K562 (cell line): ENCODE data around the gene SYCP2. TPM values are rescaled to one million over a fixed set of nuclear protein-coding genes. Genes with fewer than 3 reads are reported as not detected.

ENCODE experiments used
- ATF7 ChIP-seq: fragments of 450-650 bp; IDR thresholded peaks from 2 replicates; pipeline ENCODE4 v1.7.1; 2014; ENCODE audit warnings: mild to moderate bottlenecking, moderate library complexity
- BMI1 ChIP-seq: fragments of 150-350 bp; IDR thresholded peaks from 2 replicates; pipeline ENCODE4 v1.6.1; 2014; ENCODE audit warnings: low read length
- CHCHD3 ChIP-seq: fragments of 250-450 bp; sonication (Bioruptor Pico); IDR thresholded peaks from 2 replicates; pipeline ENCODE4 v2.1.2; 2022; ENCODE audit warnings: mild to moderate bottlenecking
- CREB3L1 ChIP-seq: fragments of 450-650 bp; IDR thresholded peaks from 2 replicates; pipeline ENCODE4 v1.6.1; 2014; ENCODE audit warnings: low read depth, mild to moderate bottlenecking, moderate library complexity, borderline replicate concordance
- FOXP1 ChIP-seq: sonication (generic); formaldehyde crosslinking; IDR thresholded peaks from 2 replicates; pipeline ENCODE4 v1.8.0; 2022; ENCODE audit warnings: mild to moderate bottlenecking, missing genetic modification reagents
- GATAD2B ChIP-seq: fragments of 450-650 bp; IDR thresholded peaks from 2 replicates; pipeline ENCODE4 v1.6.1; 2017; ENCODE audit warnings: mild to moderate bottlenecking, borderline replicate concordance
- HLTF ChIP-seq: fragments of 450-650 bp; IDR thresholded peaks from 2 replicates; pipeline ENCODE4 v1.6.1; 2016
- MEF2A ChIP-seq: IDR thresholded peaks from 2 replicates; pipeline ENCODE4 v1.6.1; 2011; ENCODE audit warnings: low read depth, mild to moderate bottlenecking, low read length, moderate library complexity; ENCODE audit not compliant: control insufficient read depth
- SMARCE1 ChIP-seq: fragments of 450-650 bp; IDR thresholded peaks from 2 replicates; pipeline ENCODE4 v1.7.1; 2016; ENCODE audit warnings: mild to moderate bottlenecking
- TCF7L2 ChIP-seq: fragments of 150-350 bp; IDR thresholded peaks from 2 replicates; pipeline ENCODE4 v1.6.1; 2016; ENCODE audit warnings: low read depth, mild to moderate bottlenecking, low read length, moderate library complexity
- TGIF2 ChIP-seq: sonication (generic); formaldehyde crosslinking; IDR thresholded peaks from 2 replicates; pipeline ENCODE4 v1.8.1; 2022; ENCODE audit warnings: mild to moderate bottlenecking, missing genetic modification reagents, moderate library complexity
- polyA plus RNA-seq, 8 experiments: library from polyadenylated mRNA; depleted of rRNA in 4 of 8; stranded (reverse) in 5 of 8; unstranded in 3 of 8; fragments of >200 nt; fragmentation: Nextera tagmentation in 2 of 8; fragmentation: Illumina TruSeq in 1 of 8; extraction: Ambion mirVana in 2 of 8; extraction: Trizol in 1 of 8; gene quantifications; 2 replicates each; pipeline versions ENCODE4 v1.2.1 to v1.2.3, GENCODE V29; 2011 to 2014; ENCODE audit warnings: inconsistent platforms in 1 of 8, missing spikeins in 1 of 8
- total RNA-seq, 7 experiments: library from RNA; depleted of rRNA in 6 of 7; stranded (reverse); fragments of >200 nt in 6 of 7; fragmentation: Illumina TruSeq in 2 of 7; extraction: Trizol in 2 of 7; gene quantifications; 2 replicates each; pipeline versions ENCODE4 v1.2.1 to v1.2.3, GENCODE V29; 2011 to 2021; ENCODE audit warnings: low replicate concordance in 1 of 7
- TF ChIP-seq, protein P1 (sequence below): sonication (generic); formaldehyde crosslinking; IDR thresholded peaks from 2 replicates; pipeline ENCODE4 v1.8.0; 2022; ENCODE audit warnings: missing genetic modification reagents, mild to moderate bottlenecking, borderline replicate concordance
- TF ChIP-seq, protein P2 (sequence below), 2 experiments: fragments of 250-450 bp in 1 of 2; fragments of 450-650 bp in 1 of 2; sonication (Bioruptor Pico) in 1 of 2; IDR thresholded peaks; 2 replicates each; pipeline versions ENCODE4 v1.6.1 to v1.8.0; 2016 to 2021; ENCODE audit warnings: mild to moderate bottlenecking in 2 of 2, moderate library complexity in 2 of 2, missing compliant biosample characterization in 1 of 2, missing genetic modification characterization in 1 of 2
- TF ChIP-seq, protein P3 (sequence below): sonication (generic); formaldehyde crosslinking; IDR thresholded peaks from 2 replicates; pipeline ENCODE4 v1.5.0; 2020; ENCODE audit warnings: missing genetic modification reagents
- TF ChIP-seq, protein P4 (sequence below): fragments of 450-650 bp; formaldehyde crosslinking; IDR thresholded peaks from 2 replicates; pipeline ENCODE4 v1.4.0; 2020; ENCODE audit warnings: mild to moderate bottlenecking, mixed read lengths
- TF ChIP-seq, protein P5 (sequence below), 2 experiments: fragments of 450-650 bp in 1 of 2; IDR thresholded peaks; 2 replicates each; pipeline ENCODE4 v1.6.1; 2011 to 2017; ENCODE audit warnings: low read depth in 2 of 2, antibody characterized with exemption in 1 of 2, borderline replicate concordance in 1 of 2, low read length in 1 of 2, mild to moderate bottlenecking in 1 of 2, mixed read lengths in 1 of 2; ENCODE audit not compliant: control insufficient read depth in 1 of 2

Gene SYCP2
- total and polyA plus RNA-seq, 9 of the 15 experiments (the other 6 are each of a cell fraction or from before 2014, with no cell fraction given) = 0.24 to 1.6 (median 0.67) TPM

GRCh38 chr20:59940129-59940955, 6.9 kb upstream of the SYCP2 start, which contains the start of the genes FAM217B and PPP1R3D (continued):
- TF ChIP-seq, protein P1, sequence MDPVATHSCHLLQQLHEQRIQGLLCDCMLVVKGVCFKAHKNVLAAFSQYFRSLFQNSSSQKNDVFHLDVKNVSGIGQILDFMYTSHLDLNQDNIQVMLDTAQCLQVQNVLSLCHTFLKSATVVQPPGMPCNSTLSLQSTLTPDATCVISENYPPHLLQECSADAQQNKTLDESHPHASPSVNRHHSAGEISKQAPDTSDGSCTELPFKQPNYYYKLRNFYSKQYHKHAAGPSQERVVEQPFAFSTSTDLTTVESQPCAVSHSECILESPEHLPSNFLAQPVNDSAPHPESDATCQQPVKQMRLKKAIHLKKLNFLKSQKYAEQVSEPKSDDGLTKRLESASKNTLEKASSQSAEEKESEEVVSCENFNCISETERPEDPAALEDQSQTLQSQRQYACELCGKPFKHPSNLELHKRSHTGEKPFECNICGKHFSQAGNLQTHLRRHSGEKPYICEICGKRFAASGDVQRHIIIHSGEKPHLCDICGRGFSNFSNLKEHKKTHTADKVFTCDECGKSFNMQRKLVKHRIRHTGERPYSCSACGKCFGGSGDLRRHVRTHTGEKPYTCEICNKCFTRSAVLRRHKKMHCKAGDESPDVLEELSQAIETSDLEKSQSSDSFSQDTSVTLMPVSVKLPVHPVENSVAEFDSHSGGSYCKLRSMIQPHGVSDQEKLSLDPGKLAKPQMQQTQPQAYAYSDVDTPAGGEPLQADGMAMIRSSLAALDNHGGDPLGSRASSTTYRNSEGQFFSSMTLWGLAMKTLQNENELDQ (CRISPR knock-in tag) = no peak
- TF ChIP-seq, protein P2, sequence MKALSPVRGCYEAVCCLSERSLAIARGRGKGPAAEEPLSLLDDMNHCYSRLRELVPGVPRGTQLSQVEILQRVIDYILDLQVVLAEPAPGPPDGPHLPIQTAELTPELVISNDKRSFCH (CRISPR knock-in tag; IDR thresholded peaks at IDR 0.05) = no peak
- TF ChIP-seq, protein P2 (tag; IDR thresholded peaks at IDR 0.05) = peak; percentile 87; the same call in 1 of the 2 replicates
- TF ChIP-seq MEF2A (no peak), CHCHD3 (CRISPR knock-in tag) (no peak), FOXP1 (CRISPR knock-in tag) (0 out of 2 replicates have a peak, but pooled peaks have one; percentile 7), GATAD2B (no peak), HLTF (no peak), TGIF2 (CRISPR knock-in tag) (no peak), BMI1 (no peak), CREB3L1 (0 out of 2 replicates have a peak, but pooled peaks have one; percentile 40), SMARCE1 (no peak), TCF7L2 (no peak), ATF7 (no peak; the same call in none of the 2 replicates)
- TF ChIP-seq, protein P3, sequence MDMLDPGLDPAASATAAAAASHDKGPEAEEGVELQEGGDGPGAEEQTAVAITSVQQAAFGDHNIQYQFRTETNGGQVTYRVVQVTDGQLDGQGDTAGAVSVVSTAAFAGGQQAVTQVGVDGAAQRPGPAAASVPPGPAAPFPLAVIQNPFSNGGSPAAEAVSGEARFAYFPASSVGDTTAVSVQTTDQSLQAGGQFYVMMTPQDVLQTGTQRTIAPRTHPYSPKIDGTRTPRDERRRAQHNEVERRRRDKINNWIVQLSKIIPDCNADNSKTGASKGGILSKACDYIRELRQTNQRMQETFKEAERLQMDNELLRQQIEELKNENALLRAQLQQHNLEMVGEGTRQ = peak; percentile 86
- TF ChIP-seq, protein P4, sequence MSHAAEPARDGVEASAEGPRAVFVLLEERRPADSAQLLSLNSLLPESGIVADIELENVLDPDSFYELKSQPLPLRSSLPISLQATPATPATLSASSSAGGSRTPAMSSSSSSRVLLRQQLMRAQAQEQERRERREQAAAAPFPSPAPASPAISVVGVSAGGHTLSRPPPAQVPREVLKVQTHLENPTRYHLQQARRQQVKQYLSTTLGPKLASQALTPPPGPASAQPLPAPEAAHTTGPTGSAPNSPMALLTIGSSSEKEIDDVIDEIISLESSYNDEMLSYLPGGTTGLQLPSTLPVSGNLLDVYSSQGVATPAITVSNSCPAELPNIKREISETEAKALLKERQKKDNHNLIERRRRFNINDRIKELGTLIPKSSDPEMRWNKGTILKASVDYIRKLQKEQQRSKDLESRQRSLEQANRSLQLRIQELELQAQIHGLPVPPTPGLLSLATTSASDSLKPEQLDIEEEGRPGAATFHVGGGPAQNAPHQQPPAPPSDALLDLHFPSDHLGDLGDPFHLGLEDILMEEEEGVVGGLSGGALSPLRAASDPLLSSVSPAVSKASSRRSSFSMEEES = peak; percentile 26; the same call in 1 of the 2 replicates
- TF ChIP-seq, protein P5, sequence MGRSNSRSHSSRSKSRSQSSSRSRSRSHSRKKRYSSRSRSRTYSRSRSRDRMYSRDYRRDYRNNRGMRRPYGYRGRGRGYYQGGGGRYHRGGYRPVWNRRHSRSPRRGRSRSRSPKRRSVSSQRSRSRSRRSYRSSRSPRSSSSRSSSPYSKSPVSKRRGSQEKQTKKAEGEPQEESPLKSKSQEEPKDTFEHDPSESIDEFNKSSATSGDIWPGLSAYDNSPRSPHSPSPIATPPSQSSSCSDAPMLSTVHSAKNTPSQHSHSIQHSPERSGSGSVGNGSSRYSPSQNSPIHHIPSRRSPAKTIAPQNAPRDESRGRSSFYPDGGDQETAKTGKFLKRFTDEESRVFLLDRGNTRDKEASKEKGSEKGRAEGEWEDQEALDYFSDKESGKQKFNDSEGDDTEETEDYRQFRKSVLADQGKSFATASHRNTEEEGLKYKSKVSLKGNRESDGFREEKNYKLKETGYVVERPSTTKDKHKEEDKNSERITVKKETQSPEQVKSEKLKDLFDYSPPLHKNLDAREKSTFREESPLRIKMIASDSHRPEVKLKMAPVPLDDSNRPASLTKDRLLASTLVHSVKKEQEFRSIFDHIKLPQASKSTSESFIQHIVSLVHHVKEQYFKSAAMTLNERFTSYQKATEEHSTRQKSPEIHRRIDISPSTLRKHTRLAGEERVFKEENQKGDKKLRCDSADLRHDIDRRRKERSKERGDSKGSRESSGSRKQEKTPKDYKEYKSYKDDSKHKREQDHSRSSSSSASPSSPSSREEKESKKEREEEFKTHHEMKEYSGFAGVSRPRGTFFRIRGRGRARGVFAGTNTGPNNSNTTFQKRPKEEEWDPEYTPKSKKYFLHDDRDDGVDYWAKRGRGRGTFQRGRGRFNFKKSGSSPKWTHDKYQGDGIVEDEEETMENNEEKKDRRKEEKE (IDR thresholded peaks at IDR 0.05; ENCODE audit: borderline replicate concordance in 1 of 2, control insufficient read depth in 1 of 2, low read depth in 2 of 2, low read length in 1 of 2) = no peak
